PC-9 (cell line): Measurements from ENCODE around the gene KIF24.

Experiments used
- EZH2 ChIP-seq: fragments of 200-600 bp; sonication (generic); IDR thresholded peaks from 2 replicates; pipeline ENCODE4 v1.8.0; 2017; ENCODE audit warnings: antibody characterized with exemption, low read depth
- TF ChIP-seq, protein P1 (sequence below): fragments of 200-600 bp; sonication (generic); conservative IDR thresholded peaks from 2 replicates; pipeline ENCODE4 v1.6.1; 2017; ENCODE audit warnings: mixed run types, antibody characterized with exemption, mild to moderate bottlenecking, moderate library complexity

DNA sequence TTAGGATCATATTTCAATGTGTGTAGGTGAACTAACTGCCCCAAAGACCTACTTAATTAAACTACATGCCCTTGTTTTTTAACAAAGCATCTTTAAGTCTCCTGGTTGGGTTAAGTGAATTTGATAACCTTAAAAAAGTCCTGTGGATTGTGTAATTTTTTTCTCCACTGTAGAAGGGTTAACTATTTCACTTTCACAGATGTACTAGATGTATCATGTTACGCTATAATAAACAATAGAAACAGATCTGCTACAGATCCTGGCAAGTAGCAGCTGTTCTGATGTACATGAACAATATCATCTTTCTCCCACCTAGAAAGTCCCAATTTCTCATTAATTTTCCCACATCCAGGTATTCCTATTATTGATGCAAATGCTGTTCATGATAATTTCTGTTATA is 18.9 kb downstream of the KIF24 start:
- TF ChIP-seq, protein P1, sequence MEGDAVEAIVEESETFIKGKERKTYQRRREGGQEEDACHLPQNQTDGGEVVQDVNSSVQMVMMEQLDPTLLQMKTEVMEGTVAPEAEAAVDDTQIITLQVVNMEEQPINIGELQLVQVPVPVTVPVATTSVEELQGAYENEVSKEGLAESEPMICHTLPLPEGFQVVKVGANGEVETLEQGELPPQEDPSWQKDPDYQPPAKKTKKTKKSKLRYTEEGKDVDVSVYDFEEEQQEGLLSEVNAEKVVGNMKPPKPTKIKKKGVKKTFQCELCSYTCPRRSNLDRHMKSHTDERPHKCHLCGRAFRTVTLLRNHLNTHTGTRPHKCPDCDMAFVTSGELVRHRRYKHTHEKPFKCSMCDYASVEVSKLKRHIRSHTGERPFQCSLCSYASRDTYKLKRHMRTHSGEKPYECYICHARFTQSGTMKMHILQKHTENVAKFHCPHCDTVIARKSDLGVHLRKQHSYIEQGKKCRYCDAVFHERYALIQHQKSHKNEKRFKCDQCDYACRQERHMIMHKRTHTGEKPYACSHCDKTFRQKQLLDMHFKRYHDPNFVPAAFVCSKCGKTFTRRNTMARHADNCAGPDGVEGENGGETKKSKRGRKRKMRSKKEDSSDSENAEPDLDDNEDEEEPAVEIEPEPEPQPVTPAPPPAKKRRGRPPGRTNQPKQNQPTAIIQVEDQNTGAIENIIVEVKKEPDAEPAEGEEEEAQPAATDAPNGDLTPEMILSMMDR = no peak
- no peak for TF ChIP-seq EZH2
